HEK293 (cell line): ENCODE data around the gene PGPEP1.

Experiments
- TF ChIP-seq, protein P1 (sequence below): fragments of 450-650 bp; formaldehyde crosslinking; IDR thresholded peaks from 2 replicates; pipeline ENCODE4 v1.5.1; 2016; ENCODE audit warnings: missing biosample characterization, missing genetic modification characterization
- TF ChIP-seq, protein P2 (sequence below): IDR thresholded peaks from 2 replicates; pipeline ENCODE4 v1.6.1; 2011; ENCODE audit warnings: mild to moderate bottlenecking, low read depth, low read length, borderline replicate concordance

DNA sequence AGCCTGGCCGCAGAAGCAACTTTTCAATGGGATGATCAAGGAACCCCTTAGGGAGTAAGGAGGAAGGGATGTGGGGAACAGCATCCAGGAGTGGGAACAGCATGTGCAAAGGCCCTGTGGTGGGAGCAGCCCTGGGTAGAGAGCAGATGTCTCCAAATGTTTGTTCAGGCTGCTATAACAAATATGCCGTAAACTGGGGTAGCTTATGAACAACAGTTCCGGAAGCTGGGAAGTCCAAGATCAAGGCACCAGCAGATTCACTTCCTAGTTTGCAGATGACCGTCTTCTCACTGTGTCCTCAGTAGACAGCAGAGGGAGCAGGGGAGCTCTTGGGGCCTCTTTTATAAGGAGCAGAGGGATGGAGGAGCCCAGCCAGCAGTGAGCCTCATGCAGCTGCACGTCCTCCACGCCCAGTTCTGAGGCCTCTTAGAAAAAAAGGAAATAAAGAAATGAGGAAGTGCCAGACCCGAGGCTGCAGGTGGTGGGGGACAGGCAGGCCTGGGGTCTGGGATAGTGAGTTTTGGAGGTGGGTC lies 61.2 kb downstream of the PGPEP1 start:
- TF ChIP-seq, protein P1, sequence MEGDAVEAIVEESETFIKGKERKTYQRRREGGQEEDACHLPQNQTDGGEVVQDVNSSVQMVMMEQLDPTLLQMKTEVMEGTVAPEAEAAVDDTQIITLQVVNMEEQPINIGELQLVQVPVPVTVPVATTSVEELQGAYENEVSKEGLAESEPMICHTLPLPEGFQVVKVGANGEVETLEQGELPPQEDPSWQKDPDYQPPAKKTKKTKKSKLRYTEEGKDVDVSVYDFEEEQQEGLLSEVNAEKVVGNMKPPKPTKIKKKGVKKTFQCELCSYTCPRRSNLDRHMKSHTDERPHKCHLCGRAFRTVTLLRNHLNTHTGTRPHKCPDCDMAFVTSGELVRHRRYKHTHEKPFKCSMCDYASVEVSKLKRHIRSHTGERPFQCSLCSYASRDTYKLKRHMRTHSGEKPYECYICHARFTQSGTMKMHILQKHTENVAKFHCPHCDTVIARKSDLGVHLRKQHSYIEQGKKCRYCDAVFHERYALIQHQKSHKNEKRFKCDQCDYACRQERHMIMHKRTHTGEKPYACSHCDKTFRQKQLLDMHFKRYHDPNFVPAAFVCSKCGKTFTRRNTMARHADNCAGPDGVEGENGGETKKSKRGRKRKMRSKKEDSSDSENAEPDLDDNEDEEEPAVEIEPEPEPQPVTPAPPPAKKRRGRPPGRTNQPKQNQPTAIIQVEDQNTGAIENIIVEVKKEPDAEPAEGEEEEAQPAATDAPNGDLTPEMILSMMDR (tag by site-specific recombination) = peak; percentile 56; the same call in 1 of the 2 replicates
- TF ChIP-seq, protein P2, sequence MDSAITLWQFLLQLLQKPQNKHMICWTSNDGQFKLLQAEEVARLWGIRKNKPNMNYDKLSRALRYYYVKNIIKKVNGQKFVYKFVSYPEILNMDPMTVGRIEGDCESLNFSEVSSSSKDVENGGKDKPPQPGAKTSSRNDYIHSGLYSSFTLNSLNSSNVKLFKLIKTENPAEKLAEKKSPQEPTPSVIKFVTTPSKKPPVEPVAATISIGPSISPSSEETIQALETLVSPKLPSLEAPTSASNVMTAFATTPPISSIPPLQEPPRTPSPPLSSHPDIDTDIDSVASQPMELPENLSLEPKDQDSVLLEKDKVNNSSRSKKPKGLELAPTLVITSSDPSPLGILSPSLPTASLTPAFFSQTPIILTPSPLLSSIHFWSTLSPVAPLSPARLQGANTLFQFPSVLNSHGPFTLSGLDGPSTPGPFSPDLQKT = no peak
